Left ventricle myocardium inferior (tissue), 1 donor: ENCODE data around the gene PRKCE. TPM values are rescaled to one million over a fixed set of nuclear protein-coding genes. Genes with fewer than 3 reads are reported as not detected.

ENCODE experiments used
- DNase-seq: peaks from one replicate; pipeline ENCODE4 v3.0.0-alpha.2; 2020
- H3K27ac ChIP-seq: fragments of 200-600 bp; replicated peaks from 2 replicates; pipeline ENCODE4 v1.8.0; 2021
- H3K27me3 ChIP-seq: fragments of 200-600 bp; 2 replicates; pipeline ENCODE4 v1.8.0; 2021; ENCODE audit warnings: low read depth
- H3K36me3 ChIP-seq: fragments of 200-600 bp; 2 replicates; pipeline ENCODE4 v1.8.0; 2021
- H3K4me1 ChIP-seq: fragments of 200-600 bp; 2 replicates; pipeline ENCODE4 v1.8.0; 2021
- H3K4me3 ChIP-seq: fragments of 200-600 bp; 2 replicates; pipeline ENCODE4 v1.8.0; 2021; ENCODE audit warnings: mild to moderate bottlenecking, moderate library complexity
- H3K9me3 ChIP-seq: fragments of 200-600 bp; replicated peaks from 2 replicates; pipeline ENCODE4 v1.8.0; 2021
- intact Hi-C: fragments of 100-400 bp; cut with micrococcal nuclease; formaldehyde crosslinking; loops from one replicate; pipeline ENCODE4 v1.11.0; 2022
- total RNA-seq: library from RNA; stranded (reverse); fragmentation: NEBNext Ultra II Directional; extraction: Animal tissue kit (Norgen Biotek cat#: 25700); gene quantifications from one replicate; pipeline ENCODE4 v1.2.1, GENCODE V29; 2021
- TF ChIP-seq, protein P1 (sequence below): fragments of 200-600 bp; IDR thresholded peaks from 2 replicates; pipeline ENCODE4 v1.8.0; 2021; ENCODE audit warnings: antibody characterized with exemption, mild to moderate bottlenecking, borderline replicate concordance
- donor health status: DM: no; HTN: yes; CAD: no; lungs with severe emphysema.

Gene PRKCE
- total RNA-seq, 1 donor from 2014 or later = 14.7 TPM

DNA sequence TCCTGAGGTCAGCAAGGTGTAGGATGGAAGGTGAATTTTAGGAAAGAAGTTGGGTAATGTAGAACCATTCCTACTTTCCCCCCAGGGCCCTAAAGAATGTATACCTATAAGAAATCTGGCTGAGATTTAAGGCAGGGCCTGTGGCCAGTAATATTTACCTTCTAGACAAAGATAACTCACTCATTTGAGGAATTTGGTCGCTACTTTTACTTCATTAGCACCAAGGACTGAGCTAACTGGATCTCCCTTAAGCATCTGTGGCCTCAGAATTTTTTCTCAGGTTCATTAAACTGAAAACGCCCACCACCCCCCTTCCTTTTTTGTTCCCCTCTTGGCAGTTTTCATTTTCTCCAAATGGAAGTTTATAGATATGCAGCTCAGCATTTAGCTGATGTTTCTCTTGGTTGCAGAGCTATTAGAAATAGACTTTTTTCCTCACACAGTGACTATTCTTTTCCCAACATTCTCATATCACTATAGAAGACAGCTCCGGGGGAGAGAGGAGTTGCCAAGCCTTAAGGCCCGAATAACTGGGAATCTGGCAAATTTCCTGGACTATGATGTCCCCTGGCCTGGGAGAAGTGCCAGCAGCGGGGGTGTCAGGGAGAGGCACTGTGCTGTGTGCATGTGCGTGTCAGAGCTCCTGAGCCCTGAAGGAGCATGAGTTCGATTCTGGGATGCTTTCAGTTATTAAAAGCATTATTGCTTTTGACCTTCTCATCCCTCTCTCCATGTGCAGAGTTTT, 310.9 kb downstream of the PRKCE start:
- intact Hi-C loops = no loop called here
- Histone ChIP-seq H3K27ac (peak overlapping the region; percentile 65), H3K36me3 (no peaks in the 10 kb centered on the region)

DNA sequence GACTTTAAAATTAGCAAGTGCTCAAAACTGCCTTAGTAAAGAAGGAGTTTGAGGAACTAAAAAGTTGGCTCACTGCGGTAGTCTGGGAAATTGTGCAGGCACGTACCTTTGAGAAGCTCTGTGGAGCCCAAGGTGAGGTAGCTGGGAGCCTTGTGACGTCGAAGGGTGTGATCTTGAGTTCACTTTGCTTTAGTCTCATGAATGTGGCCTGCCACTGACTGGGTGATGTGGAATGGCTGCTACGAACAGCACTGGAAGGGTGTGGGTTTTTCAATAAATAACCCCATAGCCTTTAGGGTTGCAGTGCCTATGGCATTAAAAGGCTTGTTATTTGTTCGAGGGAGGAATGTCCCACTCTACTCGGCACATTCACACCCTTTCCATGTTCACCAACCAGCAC, 312.3 kb downstream of the PRKCE start:
- peaks cover 58% of the 10 kb centered on the region for H3K4me1 ChIP-seq
- intact Hi-C loops = no loop called here
- H3K27me3 ChIP-seq = no peaks in the 10 kb centered on the region

More for the DNA sequence above, 310.9 kb downstream of the PRKCE start:
- Histone ChIP-seq H3K4me3 (no peak overlapping the region), H3K27me3 (no peaks in the 10 kb centered on the region), H3K9me3 (no peaks in the 10 kb centered on the region), H3K4me1 (peaks cover 58% of the 10 kb centered on the region)
- DNase-seq = peak; percentile 72
- TF ChIP-seq, protein P1, sequence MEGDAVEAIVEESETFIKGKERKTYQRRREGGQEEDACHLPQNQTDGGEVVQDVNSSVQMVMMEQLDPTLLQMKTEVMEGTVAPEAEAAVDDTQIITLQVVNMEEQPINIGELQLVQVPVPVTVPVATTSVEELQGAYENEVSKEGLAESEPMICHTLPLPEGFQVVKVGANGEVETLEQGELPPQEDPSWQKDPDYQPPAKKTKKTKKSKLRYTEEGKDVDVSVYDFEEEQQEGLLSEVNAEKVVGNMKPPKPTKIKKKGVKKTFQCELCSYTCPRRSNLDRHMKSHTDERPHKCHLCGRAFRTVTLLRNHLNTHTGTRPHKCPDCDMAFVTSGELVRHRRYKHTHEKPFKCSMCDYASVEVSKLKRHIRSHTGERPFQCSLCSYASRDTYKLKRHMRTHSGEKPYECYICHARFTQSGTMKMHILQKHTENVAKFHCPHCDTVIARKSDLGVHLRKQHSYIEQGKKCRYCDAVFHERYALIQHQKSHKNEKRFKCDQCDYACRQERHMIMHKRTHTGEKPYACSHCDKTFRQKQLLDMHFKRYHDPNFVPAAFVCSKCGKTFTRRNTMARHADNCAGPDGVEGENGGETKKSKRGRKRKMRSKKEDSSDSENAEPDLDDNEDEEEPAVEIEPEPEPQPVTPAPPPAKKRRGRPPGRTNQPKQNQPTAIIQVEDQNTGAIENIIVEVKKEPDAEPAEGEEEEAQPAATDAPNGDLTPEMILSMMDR = no peak

DNA sequence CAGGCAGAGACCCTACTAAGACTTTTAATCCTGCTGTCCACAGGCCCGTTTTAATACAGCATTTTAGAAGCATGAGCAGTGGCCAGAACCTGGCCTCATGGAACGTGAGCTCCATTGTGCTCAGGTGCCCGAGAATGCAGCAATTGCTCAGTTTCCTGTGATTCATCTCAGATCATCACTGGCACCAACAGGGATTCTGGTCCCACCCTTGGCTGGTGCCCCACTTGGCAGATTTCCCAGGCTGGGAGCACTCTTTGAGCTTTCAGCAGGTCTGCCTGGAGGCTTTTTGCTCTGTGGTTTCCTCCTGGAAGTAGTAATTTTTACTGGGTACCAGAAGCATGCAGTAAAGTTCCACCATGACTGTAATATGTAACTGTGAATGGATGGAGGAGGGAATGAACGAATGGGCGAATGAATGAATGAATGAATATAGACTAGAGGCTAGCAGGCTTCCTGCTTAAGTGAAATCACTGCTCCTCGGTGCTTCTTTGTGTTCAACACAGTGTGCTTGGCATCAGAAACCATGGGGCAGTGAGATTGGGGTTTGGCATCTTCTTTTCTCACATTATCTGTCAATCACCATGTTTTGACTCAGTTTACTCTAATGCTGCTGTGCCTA, 312.9 kb downstream of the PRKCE start:
- Histone ChIP-seq H3K4me3 (no peak overlapping the region), H3K4me1 (peaks cover 58% of the 10 kb centered on the region), H3K36me3 (no peaks in the 10 kb centered on the region), H3K27ac (peak overlapping the region; percentile 55), H3K27me3 (no peaks in the 10 kb centered on the region), H3K9me3 (no peaks in the 10 kb centered on the region)
- TF ChIP-seq, protein P1 = no peak
- peak; percentile 60 for DNase-seq
- intact Hi-C loops = no loop called here

More for the DNA sequence above, 312.3 kb downstream of the PRKCE start:
- no peaks in the 10 kb centered on the region for H3K36me3 ChIP-seq
- no peak for DNase-seq
- TF ChIP-seq, protein P1 = no peak
- peak overlapping the region; percentile 55 for H3K27ac ChIP-seq
- no peak overlapping the region for H3K4me3 ChIP-seq
- no peaks in the 10 kb centered on the region for H3K9me3 ChIP-seq

DNA sequence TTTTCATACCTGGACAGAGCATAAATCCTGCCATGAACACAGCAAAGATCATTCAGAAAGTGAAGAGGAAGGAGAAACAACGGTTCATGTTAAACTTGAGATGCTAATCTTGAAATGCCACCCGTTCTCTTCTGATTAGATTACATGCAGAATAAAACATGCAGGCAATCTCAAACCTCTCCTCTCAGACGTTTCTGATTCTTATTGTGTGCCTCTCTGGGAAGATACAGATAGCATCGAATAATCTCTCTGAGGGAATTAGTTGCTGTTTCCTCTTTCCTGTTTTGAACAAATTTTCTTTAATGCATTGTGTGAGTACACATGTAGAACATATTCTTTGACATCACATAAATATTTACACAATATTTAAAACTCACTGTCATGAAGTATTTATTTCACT, 313.4 kb downstream of the PRKCE start:
- no peak overlapping the region for H3K4me3 ChIP-seq
- TF ChIP-seq, protein P1 = no peak
- peaks cover 58% of the 10 kb centered on the region for H3K4me1 ChIP-seq
- H3K27me3 ChIP-seq = no peaks in the 10 kb centered on the region
- no peaks in the 10 kb centered on the region for H3K9me3 ChIP-seq
- H3K27ac ChIP-seq = peak overlapping the region; percentile 55
- no peak for DNase-seq
- H3K36me3 ChIP-seq = no peaks in the 10 kb centered on the region
- intact Hi-C loops = no loop called here

DNA sequence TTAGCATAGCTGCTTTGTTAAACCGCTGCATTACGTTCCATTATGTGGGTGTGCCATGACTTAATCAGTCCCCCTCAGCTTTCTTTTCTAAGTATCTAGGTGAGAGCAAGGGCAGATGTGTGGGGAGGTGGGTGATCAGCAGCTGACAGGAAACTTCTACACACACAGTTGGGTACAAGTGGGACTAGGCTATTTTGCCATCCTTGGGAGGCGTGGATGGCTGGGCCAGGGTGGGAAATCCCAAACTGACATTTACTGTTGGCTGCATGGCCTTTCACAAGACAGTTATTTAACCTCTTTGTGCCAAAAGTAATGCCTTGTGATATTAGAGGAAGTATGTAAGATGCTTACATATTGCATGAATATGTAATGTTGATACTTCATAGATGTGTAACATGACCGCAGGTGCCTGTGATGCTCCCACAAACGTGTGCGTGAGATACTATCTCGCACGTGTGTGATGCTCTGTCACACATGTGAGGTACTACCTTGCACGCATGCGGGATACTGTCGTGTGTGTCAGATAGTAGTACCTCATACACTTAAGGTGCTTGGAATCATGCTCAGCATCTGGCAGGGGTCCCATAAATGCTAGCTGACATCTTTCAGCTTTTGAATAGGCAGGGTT, 314.5 kb downstream of the PRKCE start:
- no peak overlapping the region for H3K27ac ChIP-seq
- H3K36me3 ChIP-seq = no peaks in the 10 kb centered on the region
- no peak overlapping the region for H3K4me3 ChIP-seq
- peaks cover 51% of the 10 kb centered on the region for H3K4me1 ChIP-seq
- DNase-seq = no peak
- H3K9me3 ChIP-seq = no peaks in the 10 kb centered on the region
- intact Hi-C loops = no loop called here
- H3K27me3 ChIP-seq = no peaks in the 10 kb centered on the region
- TF ChIP-seq, protein P1 = no peak
